Stimulated activated CD4-positive, alpha-beta T cell treated with anti-CD3 and anti-CD28 coated beads, Interleukin-15, amount 100 ng/mL, for 24 hours (primary cell): Measurements from ENCODE around the gene ACRV1.
A peak's percentile ranks its signal among the peaks of the same experiment; 100 is the strongest.

ENCODE experiments used
- DNase-seq: peaks from one replicate; pipeline ENCODE4 v3.0.0-alpha.2; 2020

Gene ACRV1

GRCh38 chr11:125645871-125646270 lies 34.8 kb downstream of the ACRV1 start:
- DNase-seq = no peak

GRCh38 chr11:125638315-125638714 lies 42.3 kb downstream of the ACRV1 start:
- DNase-seq = no peak

- DNase-seq = no peak
Observed at GRCh38 chr11:125637840-125638239, 42.8 kb downstream of the ACRV1 start.

GRCh38 chr11:125627236-125627910 lies 53.3 kb downstream of the ACRV1 start:
- no peak for DNase-seq

- no peak for DNase-seq
Observed at GRCh38 chr11:125626288-125626950, 54.2 kb downstream of the ACRV1 start.

GRCh38 chr11:125625630-125626287 lies 54.9 kb downstream of the ACRV1 start:
- peak; percentile 92 for DNase-seq

- DNase-seq = no peak
Observed at GRCh38 chr11:125625225-125625629, 55.4 kb downstream of the ACRV1 start.

- no peak for DNase-seq
Observed at GRCh38 chr11:125624756-125625213, 55.9 kb downstream of the ACRV1 start, which contains the start of gene CHEK1. Gene CHEK1, plus strand, starts transcription at chr11:125625163. Its CDS starts 1,606 bp downstream, at chr11:125626769.

GRCh38 chr11:125623064-125623463 lies 57.6 kb downstream of the ACRV1 start:
- DNase-seq = no peak

- no peak for DNase-seq
Observed at GRCh38 chr11:125621995-125622394, 58.7 kb downstream of the ACRV1 start.
